ENCODE measurements around the gene KRT2.
A peak's percentile ranks its signal among the peaks of the same experiment; 100 is the strongest.

KRT2 gene

DNA sequence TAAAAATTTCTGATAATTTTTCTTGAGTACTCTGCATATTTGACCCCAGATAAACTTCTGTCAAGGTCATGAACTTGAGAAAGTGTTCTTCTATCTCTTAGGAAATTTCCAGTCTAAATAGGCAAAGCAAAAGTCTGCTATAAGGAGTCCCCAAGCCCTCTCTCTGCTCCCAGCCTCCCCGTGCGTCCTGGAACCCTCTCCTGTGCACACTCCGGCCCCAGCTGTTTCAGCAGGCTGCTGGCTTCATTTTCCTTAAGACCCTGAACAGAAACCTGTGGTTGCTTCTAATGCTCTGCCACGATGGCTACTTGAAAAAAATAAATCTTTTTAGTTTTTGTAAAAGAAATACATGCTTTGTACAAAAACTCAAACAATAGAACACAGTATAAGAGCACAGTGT is 14.7 kb downstream of the KRT2 start:
- DNase-seq (ENCODE audit: low spot score) = no peak

DNA sequence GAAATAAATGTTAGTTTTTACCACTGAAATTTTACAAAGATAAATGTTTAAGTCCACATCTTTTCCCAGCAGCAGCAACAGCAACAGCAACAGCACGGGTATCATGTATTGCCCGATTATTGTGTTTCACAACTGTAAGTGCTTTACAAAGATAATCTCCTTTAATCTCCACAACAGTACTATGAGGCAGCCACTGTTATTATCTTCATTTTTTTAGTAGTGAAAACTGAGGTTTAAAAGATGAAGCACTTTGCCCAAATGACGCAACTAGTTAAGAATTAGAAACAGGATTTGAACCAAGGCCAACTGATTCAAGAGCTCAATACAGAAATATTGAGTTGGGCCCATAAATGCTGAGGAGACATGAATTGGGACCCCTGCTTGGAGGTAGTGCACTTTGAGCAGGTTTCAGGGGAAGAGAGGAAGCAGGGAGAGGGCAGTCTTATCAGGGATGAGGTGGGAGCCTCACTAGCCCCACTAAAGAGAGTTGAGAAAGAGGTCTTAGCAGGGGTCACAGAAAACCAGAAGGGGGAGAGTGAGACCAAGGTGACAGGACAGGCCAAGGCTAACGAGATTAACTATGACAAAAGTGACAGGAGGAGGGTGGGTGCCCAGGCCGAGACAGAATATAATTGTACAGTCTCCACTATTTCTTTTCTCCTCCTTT is 15.3 kb downstream of the KRT2 start:
- no peak for DNase-seq (ENCODE audit: low spot score)

DNA sequence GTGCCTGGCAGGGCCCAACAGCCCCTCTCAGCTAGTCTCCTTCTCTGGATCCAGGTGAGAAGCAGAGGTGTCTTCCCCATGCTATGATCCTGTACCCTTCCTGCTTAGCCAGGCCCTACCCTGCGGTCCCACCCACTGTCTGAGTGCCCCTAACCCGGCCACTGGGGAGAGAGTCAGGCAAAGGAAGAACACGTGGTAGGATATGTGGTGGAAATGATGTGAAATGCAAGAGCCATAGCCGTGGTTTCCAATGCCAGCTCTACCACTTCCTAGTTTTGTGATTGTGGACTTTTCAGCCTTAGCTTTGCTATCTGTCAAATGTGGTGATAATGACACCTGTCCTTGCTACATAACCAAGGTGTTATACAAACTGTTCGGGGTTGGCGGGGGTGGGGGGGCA is 15.8 kb downstream of the KRT2 start:
- no peak for DNase-seq (ENCODE audit: low spot score)

DNA sequence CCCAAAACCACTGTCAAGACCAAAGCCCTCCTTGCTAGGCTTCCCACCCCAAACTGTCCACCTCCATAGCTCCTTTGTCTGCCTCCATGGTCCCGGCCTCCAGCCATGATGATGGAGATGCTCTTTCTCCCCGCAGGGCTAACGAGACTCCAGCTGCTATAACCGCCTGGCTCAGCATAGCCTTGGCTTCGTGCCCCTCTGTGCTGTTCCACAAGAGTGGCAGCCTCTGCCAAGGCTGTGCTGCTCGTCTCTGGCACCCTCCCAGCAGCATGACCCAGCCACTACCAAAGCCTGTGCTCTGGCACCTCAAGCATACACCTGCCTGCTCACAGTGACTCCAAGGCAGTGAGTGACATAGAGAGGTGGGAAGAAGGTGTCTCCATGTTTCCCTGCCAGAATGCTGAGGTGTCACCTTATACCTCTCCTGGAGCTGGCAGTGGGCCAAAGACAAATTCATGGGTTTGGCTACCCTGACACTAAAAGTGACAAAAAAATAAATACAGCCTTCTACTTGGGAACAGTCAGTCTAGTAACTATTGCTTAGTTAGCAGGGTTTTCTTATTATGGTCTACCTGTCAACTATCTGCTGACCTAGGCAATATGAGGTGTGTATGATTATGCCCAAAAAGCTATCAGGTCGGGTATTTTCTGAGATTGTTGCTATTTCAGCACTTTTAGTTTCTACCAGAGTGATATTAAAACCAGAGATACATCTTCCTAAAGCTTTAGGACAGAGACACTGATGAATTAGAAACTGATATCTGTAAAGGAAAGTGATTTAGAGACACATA is 17.6 kb downstream of the KRT2 start:
- no peak for DNase-seq (ENCODE audit: low spot score)

DNA sequence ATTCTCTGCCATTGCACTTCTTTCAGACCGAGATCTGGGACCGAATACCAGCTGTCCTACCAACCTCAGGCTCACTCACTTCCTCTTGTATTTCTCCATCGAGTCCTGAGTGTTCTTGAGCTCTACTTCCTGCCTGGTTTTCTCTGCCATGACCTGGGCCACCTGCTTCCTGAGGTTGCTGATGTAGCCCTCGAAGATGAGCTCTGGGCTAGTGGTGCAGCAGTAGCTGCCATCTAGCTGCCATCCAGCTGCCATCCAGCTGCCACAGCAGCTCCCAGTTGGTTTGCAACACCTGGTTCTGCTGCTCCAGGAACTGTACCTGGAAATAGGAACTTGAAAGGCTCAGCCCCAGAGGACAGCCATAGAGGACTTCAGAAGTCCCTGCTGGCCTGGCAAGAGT is 18.6 kb downstream of the KRT2 start:
- DNase-seq (ENCODE audit: low spot score) = peak; percentile 24

DNA sequence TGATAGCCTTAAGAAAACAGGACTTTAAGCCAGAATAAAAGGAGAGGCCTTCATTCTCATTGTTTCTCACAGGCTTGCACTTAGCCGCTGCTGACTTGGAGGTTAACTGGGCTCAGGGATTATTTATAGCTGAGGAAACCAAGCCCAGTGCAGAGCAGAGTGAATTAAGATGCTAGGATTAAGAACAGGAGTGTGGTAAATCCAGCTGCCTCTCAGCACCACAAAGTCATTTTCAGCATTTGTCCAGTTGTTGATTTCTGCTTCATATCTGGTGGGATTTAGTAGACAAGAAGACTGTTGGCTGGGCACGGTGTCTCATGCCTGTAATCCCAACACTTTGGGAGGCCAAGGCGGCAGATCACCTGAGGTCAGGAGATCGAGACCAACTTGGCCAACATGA is 19.4 kb downstream of the KRT2 start:
- no peak for DNase-seq (ENCODE audit: low spot score)

DNA sequence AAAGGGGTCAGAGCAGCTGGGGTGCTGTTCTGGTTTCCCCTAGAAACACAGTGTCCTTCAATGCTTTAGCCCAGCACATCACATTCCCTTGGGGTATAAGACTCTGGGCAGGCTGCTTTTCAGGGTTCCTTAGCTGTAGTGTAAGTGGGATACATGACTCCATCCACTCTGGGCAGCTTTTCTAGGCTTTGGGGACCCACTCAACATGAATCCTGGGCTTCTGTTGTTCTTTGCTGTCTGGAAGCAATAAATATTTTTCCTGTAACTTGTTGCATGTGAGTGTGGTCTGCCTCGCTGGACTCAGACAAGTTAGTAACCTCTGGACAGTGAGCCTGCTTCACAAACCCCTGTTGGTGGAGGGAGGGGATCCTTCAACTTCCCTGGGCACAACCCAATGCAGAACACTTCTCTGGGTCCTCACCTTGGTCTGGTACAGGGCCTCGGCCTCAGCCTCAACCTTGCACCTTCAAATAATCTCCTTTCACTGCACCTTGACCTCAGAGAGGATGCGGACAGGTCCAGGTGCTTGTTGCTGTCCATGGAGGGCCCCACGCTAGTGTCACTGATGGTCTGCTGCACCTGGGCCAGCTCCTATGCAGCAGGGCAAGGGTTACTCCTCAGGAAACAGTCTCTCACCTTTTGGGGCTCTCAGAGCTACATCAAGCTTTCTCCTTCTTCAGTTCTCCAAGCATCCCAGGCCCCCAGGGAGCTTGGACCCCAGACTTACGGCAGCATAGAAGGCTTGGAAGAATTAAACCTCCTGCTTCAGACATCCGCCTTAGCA is 20.1 kb downstream of the KRT2 start:
- DNase-seq (ENCODE audit: low spot score) = no peak

DNA sequence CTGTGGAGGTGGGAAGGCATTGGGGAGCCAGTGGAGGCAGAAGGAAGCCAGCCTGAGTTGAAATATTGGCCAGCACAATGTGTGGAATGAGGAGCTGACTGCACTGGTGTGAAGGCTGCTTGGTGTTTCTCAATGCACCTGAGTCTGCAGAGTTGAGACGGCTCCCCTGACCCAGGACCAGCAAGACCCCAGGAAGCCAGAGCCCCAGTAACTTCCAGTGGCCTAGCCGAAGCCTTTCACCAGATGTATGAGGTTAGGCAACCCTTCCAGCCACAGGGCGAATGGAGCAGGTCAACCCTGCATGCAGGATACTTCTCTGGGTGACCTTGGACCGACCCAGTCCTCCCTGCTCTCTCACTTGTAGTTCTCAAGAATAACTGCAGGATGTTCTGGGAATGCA is 20.7 kb downstream of the KRT2 start:
- DNase-seq (ENCODE audit: low spot score) = no peak

DNA sequence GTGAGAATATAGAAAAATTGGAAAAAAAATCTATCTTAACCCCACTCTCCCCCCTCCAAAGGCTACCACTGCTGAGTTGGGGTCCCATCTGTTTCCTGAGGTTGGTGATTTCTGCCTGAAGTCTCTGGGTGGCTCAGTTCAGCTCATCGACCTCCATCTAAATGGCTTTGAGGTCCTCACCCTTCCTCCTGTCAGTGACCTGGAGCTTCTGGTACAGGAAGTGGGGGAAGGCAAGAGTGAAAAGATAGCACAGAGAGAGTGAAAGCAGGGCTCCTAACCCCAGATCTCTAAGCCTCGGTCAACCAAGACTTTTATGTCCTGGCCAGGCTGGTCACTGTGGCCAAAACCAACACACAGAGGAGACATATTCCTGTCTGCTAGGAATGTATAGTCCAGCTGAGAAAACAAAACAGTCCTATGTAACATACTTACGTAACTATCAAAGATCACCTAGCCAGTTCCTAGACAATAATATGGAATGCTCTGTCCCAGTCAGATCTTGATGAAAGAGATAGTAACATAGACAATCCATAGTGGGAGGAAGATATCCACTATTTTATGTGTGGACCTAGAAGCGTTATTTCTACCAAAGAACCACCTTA is 21.3 kb downstream of the KRT2 start:
- no peak for DNase-seq (ENCODE audit: low spot score)

DNA sequence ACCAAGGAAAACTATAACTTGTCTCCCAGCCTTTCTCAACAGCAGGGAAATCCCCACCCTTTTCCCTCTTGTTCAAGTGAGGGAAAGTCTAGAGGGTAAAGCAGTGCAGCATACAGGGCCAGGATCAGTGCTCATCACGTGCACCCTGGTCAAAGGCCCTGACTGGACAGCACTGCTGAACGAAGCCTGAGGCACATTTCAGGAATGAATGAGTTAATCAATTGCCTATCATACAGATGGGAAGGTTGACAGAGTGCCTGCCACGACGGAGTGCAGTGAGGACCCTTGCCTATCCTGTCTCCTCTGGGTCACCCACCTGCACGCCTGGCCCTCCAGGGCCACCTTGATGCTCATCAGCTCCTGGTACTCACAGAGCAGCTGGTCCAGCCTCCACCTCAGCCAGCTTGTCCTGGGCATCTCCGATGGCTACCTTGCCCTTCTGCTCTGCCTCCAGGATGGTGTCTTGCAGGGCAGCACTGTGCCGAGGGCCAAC is 22.0 kb downstream of the KRT2 start:
- DNase-seq (ENCODE audit: low spot score) = no peak

DNA sequence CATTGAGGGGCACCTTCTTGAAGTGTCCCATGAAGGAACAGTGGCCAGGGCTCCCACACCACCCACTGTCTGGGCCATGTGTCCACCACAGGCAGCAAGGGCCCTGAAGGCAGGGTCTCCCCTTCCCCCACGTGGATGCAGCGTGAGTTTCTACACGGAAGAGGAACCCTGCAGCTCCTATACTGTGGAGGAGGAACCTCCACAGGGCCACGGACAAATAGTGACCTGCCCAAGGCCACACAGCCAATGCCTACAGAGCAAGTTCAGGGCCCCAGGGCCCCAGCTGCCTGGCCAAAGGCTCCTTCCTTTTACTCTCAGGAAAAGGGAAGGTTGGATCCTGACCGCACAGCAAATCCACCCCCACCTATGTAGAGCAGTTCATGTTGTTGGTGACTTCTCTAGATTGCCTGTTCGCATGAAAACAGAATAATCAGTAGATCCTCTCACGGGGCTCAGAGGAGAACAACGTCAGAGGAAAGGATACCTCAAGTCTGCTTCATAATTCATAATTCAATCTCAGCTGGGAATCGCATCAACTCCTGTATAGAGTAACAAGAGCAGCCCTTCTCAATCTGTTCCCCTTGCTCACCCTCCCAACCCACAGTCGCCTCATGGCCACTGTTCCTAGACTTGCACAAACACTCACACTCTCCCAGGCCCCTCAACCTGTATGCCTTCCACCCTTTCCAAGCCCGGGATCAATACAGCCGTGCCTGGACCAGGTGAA is 22.6 kb downstream of the KRT2 start:
- no peak for DNase-seq (ENCODE audit: low spot score)

DNA sequence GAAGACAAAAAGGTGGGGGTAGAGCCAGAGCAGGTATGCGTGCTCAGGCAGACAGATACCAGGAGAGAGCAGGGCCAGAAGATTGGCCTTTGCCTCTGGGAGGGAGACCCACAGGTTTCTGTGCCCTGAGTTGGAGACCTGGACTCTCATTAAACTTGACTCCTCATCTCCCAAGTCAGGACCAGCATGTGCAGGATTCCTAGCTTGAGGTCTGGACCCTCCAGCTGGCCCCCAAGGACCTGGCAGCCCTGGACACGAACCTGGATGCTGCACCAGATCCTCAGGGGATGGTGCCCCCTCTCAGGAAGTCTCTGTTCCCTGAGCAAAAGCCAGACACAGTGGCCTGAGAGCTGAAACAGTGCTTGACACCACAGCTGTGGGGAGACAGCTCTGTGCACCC is 23.2 kb downstream of the KRT2 start:
- DNase-seq (ENCODE audit: low spot score) = no peak

DNA sequence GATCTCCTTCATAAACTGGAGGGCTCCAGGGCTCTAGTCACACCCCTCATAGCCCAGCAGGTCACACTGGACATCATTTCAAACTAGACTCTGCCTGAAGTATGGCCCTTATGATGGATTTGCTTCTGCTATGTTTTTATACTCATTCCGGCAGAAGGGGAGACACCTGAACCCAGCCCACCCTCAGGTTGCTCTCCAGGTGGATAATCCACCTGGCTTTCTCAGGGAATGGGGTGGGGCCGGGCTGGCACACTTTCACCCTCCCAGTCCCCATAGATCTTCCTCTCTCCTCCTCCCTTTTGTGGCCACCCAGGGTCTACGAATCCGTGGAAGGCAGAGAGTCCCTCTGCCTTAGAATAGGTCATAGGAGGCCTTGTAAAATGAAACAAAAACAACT is 23.9 kb downstream of the KRT2 start:
- DNase-seq (ENCODE audit: low spot score) = no peak

DNA sequence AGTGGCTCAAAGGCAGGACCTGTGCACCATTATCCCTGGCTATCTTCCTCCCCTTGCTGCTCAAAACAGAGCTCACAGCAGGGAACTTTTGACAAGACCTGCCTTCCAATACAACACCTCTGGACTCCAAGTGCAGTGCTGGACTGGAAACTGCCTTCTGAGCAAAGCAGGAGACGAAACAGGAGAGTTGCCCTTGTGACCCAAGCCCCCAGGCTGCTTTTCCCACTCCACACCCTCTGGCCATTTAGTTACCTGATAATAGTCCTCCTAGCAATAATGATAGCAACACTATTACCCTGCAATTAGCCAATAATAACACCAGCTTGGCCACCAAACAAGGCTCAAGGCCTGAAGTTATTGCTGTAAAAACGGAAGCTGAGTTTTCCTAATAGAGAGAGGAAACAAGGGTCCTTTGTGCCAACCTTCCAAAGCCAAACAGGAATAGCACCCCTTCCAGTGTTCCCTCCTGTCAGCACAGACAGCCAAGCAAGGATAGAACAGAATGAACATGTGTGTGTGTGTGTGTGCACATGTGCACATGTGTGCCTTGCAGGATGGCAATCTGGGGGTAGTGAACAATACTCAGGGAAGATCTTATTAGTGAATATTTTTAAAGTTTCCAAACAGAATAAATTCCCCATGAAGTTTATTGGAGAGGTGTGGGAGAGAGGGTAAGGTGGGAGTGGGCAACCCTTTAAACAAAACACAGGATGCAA is 24.5 kb downstream of the KRT2 start:
- no peak for DNase-seq (ENCODE audit: low spot score)

DNA sequence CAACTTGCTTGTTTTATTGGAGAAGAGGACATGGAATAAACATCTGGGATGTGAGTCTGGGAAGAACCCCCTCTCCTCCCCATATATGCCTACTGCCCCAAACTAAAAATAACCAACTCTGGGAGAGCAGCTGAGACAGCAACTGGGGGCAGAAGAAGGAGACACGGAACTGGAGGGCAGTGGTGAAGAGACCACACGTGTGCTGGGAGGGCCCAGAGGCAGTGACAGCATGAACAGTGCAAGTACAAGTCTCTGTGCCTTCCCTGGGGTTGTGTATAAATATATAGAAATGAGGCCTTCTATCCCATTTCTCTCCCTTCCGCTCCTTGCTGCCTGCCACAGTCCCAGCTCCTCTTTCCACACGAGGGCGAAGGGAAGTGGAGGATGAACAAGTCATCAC is 29.7 kb downstream of the KRT2 start:
- DNase-seq (ENCODE audit: low spot score) = no peak

DNA sequence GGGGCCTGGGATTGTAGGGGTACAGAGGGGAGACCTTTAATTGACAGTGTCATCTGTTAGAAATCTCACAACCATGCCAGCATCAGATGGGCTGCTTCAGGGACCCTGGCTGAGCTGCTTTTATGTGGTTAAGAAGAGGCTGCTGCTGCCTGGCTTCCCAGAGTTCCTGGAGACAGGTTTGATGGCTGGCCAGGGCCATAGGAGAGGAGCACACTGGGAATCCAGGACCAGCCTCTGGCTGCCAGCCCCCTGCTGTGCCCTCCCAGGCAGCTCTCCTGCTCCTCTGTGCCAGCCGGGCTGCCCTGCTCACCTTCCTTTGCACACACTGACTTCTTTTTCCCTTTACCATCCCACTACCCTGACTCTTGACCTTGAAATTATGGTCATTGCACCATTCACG is 33.1 kb downstream of the KRT2 start:
- DNase-seq (ENCODE audit: low spot score) = no peak

DNA sequence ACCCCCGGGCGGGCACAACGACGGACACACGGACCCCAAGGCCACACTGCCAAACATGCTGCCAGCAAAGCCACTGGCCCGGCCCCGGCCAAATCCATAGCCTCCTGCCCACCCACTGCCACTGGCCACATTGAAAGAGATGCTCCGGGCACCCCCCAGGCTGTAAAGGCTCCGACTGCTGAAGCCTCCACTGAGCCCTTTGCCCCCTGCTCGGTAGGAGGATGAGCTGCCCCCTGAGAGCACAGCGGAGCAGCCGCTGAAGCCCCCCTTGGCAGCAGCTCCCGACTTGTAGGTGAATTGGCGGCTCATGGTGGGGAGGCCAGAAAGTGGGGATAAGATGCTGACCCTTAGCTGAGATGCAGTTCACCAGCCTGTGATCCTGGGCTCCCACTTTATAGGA is 33.8 kb downstream of the KRT2 start, which contains the start of gene KRT73:
Gene KRT73, minus strand, starts transcription at position 344 of the 400 bp plus-strand sequence. Its CDS starts 35 bp downstream, at position 309.
- no peak for DNase-seq (ENCODE audit: low spot score)

DNA sequence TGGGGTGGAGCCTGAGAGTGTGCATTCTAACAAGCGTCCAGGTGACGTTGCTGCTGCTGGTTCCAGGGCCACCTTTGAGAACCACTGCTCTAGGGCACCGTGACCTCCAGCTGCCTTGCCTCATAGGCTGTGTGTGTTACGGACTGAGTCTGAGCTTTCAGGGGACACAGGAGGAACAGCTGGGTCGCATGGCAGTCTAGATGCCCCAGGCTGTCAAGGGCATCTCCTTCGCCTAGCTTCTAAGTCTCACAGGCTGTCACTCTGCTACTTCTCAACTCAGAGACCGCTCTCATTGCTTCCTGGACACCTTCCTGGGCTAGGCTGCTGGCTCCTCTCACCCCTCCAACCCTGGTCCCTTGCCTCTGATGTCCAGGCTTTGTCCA is 34.6 kb downstream of the KRT2 start:
- DNase-seq (ENCODE audit: low spot score) = no peak

DNA sequence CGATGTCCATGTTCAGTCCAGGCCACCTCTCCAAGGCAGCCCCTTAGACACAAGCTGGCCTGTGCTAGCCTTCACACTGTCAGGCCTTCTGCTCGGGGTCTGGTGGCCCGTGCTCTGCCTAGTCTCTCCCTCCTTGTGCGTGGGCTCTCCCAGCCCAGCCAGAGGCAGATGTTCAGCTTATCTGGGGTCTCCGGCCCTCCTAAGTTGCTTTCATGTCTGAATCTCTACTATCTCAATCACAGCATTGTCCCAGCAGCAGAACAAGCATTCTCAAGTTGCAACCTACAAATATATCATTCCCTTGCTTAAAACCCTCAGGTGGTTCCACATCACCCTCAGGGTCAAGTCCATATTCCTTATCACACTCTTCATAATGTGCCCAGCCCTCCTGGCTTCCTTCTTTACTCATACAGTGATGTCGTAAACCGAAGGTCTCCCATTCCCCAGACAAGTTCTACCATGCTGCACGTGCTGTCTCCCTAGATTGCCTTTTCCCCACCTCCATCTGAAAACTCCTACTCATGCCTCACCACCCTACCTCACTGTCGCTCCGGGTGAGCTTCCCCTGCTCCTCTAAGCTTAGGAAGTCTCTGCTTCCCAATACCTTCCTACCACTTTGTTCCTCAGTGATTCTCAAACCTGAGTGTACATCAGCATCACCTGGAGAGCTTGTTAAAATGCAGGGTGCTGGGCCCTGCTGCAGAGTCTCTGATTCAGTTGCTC is 35.2 kb downstream of the KRT2 start:
- DNase-seq (ENCODE audit: low spot score) = no peak

DNA sequence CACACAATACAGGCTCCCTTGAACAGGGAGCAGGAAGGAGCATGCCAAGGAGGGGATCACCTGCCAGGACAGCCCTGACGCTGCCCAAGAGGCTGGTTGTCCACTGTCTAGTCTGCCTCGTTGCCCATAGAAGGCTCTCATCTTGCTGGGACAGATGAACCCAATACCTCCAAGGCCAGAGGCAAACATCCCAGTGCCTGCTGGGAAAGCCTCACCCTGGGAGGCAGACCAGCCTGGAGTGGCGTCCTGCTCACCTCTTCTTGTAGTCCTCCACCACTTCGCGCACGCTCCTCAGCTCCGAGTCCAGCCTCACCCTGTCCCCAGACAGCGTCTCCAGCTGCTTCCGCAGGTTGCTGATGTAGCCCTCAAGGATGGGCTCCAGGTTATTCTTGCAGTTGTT is 36.1 kb downstream of the KRT2 start:
- no peak for DNase-seq (ENCODE audit: low spot score)

Data from NAMALWA (cell line).